DMS153 (cell line): Measurements from ENCODE around the gene MINDY3.
A peak's percentile ranks its signal among the peaks of the same experiment; 100 is the strongest.
"Not testable (repeated sequence)": the region's sequence is repeated elsewhere in the genome, so short reads cannot be mapped to it uniquely, and the experiment has no call there.

Source experiments
- DNase-seq: peaks from one replicate; lab custom pipeline; 2025; lab: John Stamatoyannopoulos, UW

The MINDY3 gene

GRCh38 chr10:15859906-15860691 lies at the start of gene MINDY3:
Gene MINDY3 (minus strand): TSS chr10:15860507. CDS start chr10:15860299, 208 bp downstream.
- DNase-seq = peak; percentile 30

GRCh38 chr10:15901889-15902288 lies 41.6 kb upstream of the MINDY3 start:
- DNase-seq = no peak

GRCh38 chr10:15898046-15898445 lies 37.7 kb upstream of the MINDY3 start:
- DNase-seq = no peak

GRCh38 chr10:15897287-15897686 lies 37.0 kb upstream of the MINDY3 start:
- DNase-seq = no peak

- DNase-seq = no peak
These were observed 36.3 kb upstream of the MINDY3 start for GRCh38 chr10:15896654-15897053.

- no peak for DNase-seq
These were observed 24.1 kb upstream of the MINDY3 start for GRCh38 chr10:15884447-15884846.

- DNase-seq = no peak
These were observed 21.2 kb upstream of the MINDY3 start for GRCh38 chr10:15881542-15881941.

- DNase-seq = peak; percentile 68
These were observed 19.4 kb upstream of the MINDY3 start for GRCh38 chr10:15879663-15880062.

- DNase-seq = peak; percentile 45
These were observed 18.8 kb upstream of the MINDY3 start for GRCh38 chr10:15879058-15879457.

GRCh38 chr10:15877836-15878576 lies 17.7 kb upstream of the MINDY3 start:
- DNase-seq = no peak

- not testable (repeated sequence) for DNase-seq
These were observed 16.0 kb upstream of the MINDY3 start for GRCh38 chr10:15876274-15876673.

- not testable (repeated sequence) for DNase-seq
These were observed 12.3 kb upstream of the MINDY3 start for GRCh38 chr10:15872645-15873044.

- no peak for DNase-seq
These were observed 11.5 kb upstream of the MINDY3 start for GRCh38 chr10:15871823-15872222.

- no peak for DNase-seq
These were observed 9.6 kb upstream of the MINDY3 start for GRCh38 chr10:15869935-15870334.

GRCh38 chr10:15868006-15868405 lies 7.7 kb upstream of the MINDY3 start:
- DNase-seq = no peak

GRCh38 chr10:15865304-15865703 lies 5.0 kb upstream of the MINDY3 start:
- no peak for DNase-seq

GRCh38 chr10:15864419-15864818 lies 4.1 kb upstream of the MINDY3 start:
- no peak for DNase-seq

- peak; percentile 93 for DNase-seq
These were observed 3.4 kb upstream of the MINDY3 start for GRCh38 chr10:15863733-15864132.

GRCh38 chr10:15863323-15863722 lies 3.0 kb upstream of the MINDY3 start:
- DNase-seq = no peak

GRCh38 chr10:15860692-15861201 lies 440 bp upstream of the MINDY3 start:
- no peak for DNase-seq

GRCh38 chr10:15859509-15859905 lies 800 bp downstream of the MINDY3 start:
- DNase-seq = no peak

GRCh38 chr10:15858861-15859281 lies 1.4 kb downstream of the MINDY3 start:
- DNase-seq = no peak

- no peak for DNase-seq
These were observed 3.2 kb downstream of the MINDY3 start for GRCh38 chr10:15857107-15857575.
